ENCODE results near the gene SMAD5.

Gene SMAD5

DNA sequence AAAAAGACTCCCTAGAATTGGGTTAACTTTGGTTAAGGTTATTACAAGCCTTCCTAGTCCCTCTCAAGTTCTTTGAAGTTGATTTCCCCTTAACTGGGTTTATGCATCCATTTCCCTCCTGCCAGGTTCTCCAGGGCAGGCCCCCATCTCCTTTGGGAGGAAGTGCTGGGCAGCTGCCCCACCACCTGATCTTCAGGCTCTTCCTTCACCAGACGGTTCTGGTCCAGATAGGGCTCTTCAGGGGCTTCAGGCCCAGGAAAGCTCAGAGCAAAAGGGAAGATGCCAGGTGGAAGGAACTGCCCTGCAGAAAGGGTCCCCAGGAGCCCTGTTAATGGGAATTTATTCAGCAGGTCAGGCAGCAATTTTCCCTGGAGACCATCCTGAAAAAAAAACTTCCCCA is 58.3 kb downstream of the SMAD5 start:
- TF ChIP-seq, protein P1, sequence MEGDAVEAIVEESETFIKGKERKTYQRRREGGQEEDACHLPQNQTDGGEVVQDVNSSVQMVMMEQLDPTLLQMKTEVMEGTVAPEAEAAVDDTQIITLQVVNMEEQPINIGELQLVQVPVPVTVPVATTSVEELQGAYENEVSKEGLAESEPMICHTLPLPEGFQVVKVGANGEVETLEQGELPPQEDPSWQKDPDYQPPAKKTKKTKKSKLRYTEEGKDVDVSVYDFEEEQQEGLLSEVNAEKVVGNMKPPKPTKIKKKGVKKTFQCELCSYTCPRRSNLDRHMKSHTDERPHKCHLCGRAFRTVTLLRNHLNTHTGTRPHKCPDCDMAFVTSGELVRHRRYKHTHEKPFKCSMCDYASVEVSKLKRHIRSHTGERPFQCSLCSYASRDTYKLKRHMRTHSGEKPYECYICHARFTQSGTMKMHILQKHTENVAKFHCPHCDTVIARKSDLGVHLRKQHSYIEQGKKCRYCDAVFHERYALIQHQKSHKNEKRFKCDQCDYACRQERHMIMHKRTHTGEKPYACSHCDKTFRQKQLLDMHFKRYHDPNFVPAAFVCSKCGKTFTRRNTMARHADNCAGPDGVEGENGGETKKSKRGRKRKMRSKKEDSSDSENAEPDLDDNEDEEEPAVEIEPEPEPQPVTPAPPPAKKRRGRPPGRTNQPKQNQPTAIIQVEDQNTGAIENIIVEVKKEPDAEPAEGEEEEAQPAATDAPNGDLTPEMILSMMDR (IDR thresholded peaks at IDR 0.05; ENCODE audit: extremely low read depth, insufficient read depth, missing control alignments) = no peak
- no peak for DNase-seq (ENCODE audit: low spot score)
- in situ Hi-C loops (cut with MboI; ENCODE audit: low pct_unique_long_range_greater_than_20kb, low sequenced_read_pairs, unreplicated experiment) = no loop called here

DNA sequence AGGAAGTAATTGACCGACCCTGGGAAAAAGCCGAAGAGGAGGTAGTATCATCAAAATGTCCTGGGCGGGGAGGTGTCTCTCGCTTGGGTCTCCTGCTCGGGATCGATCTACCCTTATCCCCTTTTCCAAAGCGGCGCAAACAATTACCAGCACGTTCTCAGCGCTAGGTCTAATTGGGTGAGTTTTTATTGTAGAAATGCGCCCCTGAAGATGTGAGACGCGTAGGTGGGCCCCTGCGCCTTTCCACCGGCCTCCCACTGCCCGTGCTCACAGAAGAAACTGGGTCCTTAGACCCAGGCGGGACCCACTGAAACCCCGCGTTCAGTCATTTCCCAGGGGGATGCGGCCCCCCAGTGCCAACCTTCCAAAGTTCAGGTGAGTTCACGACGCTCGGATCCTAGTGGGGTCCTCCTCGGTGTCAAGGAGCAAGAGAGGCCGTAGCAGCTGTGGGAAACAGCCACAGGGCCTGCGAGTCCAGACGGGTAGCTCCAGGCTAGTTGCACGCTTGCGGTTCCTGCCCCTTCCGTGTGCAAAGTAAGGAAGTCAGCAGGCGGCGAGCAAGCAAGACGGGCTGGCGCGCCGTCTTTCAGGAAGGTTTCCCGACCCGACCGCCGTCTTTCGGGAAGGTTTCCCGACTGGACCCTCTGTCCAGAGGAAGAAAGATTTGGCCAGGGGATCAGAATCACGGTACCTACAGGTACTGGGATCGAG is 58.8 kb downstream of the SMAD5 start:
- no peak for DNase-seq (ENCODE audit: low spot score)
- in situ Hi-C loops (cut with MboI; ENCODE audit: low pct_unique_long_range_greater_than_20kb, low sequenced_read_pairs, unreplicated experiment) = no loop called here
- TF ChIP-seq, protein P1 (IDR thresholded peaks at IDR 0.05; ENCODE audit: extremely low read depth, insufficient read depth, missing control alignments) = no peak

DNA sequence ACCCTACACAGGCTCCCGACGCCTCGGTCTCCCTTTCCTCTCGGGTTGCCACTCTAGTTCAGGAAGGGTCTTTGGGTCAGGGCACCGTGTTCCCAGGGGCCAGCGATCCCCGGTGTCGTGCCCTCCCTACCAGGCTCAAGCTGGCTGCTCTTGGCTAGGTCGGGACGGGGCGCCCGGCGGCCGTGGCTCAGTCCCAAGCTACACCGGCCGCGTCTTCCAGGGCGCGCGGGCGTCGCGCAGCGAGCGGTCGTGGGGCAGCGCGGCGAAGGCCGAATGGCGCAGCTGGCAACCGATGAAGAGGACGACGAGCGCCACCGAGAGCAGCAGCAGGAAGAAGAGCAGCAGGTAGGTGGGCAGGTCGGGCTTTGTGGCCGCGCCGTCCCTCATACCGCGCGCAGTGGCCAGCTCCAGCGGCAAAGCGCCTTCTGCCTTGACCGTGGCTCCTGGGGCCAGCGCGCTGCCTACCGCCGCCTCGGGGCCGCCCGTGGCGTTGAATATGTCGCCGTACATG is 59.4 kb downstream of the SMAD5 start:
- TF ChIP-seq, protein P1 (IDR thresholded peaks at IDR 0.05; ENCODE audit: extremely low read depth, insufficient read depth, missing control alignments) = no peak
- no peak for DNase-seq (ENCODE audit: low spot score)
- in situ Hi-C loops (cut with MboI; ENCODE audit: low pct_unique_long_range_greater_than_20kb, low sequenced_read_pairs, unreplicated experiment) = no loop called here

DNA sequence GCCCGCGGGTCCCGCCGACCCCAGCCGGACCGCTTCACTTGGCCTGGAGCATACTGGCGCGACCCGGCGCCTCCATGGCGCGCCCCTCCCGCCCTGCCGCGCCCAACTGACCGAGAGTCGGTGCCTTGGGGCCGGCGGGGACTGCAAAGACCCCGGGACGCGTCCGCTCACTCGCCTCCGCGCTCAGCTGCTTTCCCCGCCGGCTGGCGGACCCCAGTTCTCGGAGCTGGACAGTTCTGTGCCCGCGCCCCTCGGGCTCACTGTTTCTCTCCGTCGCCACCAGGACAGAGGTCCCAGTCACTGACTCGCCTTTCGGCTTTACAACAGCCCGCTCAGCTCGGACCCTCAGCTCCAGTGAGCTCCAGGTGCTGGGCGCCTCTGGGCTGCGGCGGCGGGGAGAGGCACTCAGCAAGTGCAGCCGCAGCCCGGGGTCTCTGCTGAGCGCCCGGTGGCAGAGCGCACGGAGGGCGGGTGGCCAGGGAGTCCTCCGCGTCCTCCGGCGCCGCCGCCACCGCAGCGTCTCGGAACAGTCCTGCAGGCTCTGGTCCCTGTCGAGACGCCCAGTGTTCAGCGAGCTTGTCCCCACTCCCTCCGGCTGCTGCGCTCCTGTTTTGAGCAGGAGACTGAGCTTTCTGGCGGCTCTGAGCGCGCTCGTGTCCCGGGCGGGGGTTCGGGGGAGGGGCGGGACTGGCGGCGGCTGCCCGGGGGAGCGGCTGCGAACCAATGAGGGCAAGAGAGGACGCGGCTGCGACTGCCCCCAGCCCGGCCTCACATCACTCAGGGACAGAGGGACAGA is 60.1 kb downstream of the SMAD5 start, which contains the start of gene SMIM32:
TSS of gene SMIM32 (minus strand) at position 637 of the 796 bp plus-strand sequence. CDS start 638 bp downstream, outside the sequence.
- DNase-seq (ENCODE audit: low spot score) = no peak
- in situ Hi-C loops (cut with MboI; ENCODE audit: low pct_unique_long_range_greater_than_20kb, low sequenced_read_pairs, unreplicated experiment) = no loop called here
- TF ChIP-seq, protein P1 (IDR thresholded peaks at IDR 0.05; ENCODE audit: extremely low read depth, insufficient read depth, missing control alignments) = no peak

DNA sequence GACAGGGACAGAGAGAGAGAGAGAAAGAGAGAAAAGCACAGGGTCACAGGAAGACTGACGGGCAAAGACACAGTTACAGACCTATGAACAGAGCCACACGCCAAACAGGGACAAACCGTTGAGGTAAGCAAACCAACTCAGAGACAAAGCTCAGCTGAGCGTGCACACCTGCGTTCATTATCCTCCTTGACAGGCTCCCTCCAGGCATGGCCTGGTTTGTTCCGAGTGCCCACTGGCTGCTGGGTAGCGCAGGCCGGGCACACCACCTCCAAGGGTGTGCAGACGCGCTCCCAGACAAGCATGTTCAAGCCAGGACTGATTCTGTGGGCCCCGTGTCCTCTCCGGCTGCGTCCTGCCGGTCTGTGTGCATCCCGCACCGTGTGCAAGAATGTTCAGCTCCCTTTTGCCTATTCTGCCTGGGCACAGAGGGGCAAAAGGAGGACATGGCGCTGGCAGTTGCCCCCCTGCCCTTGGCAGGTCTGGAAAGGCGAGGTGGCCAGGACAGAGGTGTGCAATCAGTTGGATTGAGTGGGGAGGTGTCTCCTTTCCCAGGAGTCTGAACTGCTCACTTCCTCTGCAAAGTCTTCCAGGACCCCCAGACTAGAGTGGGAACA is 60.8 kb downstream of the SMAD5 start:
- no peak for DNase-seq (ENCODE audit: low spot score)
- TF ChIP-seq, protein P1 (IDR thresholded peaks at IDR 0.05; ENCODE audit: extremely low read depth, insufficient read depth, missing control alignments) = no peak
- in situ Hi-C loops (cut with MboI; ENCODE audit: low pct_unique_long_range_greater_than_20kb, low sequenced_read_pairs, unreplicated experiment) = no loop called here

DNA sequence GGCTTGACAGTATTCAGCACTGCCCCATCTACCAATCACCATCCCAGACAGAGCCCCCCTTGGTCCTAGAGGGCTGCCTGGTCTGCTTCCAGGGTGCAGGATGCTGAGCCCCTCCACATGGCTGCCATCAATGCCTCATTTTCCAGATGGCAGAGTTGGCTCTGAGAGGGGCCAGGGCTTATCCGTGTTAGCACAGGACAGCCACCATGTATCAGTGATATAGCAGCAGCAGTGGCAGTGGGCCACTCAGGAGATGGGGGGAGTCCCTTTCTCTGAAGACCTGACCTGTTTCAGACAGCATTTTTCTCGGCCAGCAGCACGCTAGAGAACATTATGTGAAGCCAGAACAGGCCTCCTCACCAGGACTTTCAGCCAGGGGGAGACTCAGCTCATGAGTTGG is 61.9 kb downstream of the SMAD5 start:
- TF ChIP-seq, protein P1 (IDR thresholded peaks at IDR 0.05; ENCODE audit: extremely low read depth, insufficient read depth, missing control alignments) = no peak
- in situ Hi-C loops (cut with MboI; ENCODE audit: low pct_unique_long_range_greater_than_20kb, low sequenced_read_pairs, unreplicated experiment) = no loop called here
- DNase-seq (ENCODE audit: low spot score) = no peak

Data from GM13977 (cell line).